ENCODE measurements around the gene JAKMIP3.

JAKMIP3 gene

GRCh38 chr10:132100556-132101349, 35.0 kb downstream of the JAKMIP3 start:
- DNase-seq = no peak

- no peak for DNase-seq
These were observed 35.8 kb downstream of the JAKMIP3 start for GRCh38 chr10:132101529-132101928.

GRCh38 chr10:132102071-132102716, 36.4 kb downstream of the JAKMIP3 start:
- DNase-seq = no peak

GRCh38 chr10:132102717-132103110, 37.0 kb downstream of the JAKMIP3 start:
- DNase-seq = no peak

GRCh38 chr10:132103116-132103910, 37.6 kb downstream of the JAKMIP3 start:
- no peak for DNase-seq

- no peak for DNase-seq
These were observed 38.3 kb downstream of the JAKMIP3 start for GRCh38 chr10:132104062-132104461.

GRCh38 chr10:132104471-132105301, 38.9 kb downstream of the JAKMIP3 start:
- DNase-seq = no peak

- DNase-seq = no peak
These were observed 39.7 kb downstream of the JAKMIP3 start for GRCh38 chr10:132105302-132105995.

- DNase-seq = no peak
These were observed 40.7 kb downstream of the JAKMIP3 start for GRCh38 chr10:132106431-132106830.

GRCh38 chr10:132107186-132107948, 41.6 kb downstream of the JAKMIP3 start:
- no peak for DNase-seq

GRCh38 chr10:132107949-132108877, 42.5 kb downstream of the JAKMIP3 start:
- no peak for DNase-seq

- DNase-seq = no peak
These were observed 43.8 kb downstream of the JAKMIP3 start for GRCh38 chr10:132109341-132110110.

- no peak for DNase-seq
These were observed 44.4 kb downstream of the JAKMIP3 start for GRCh38 chr10:132110111-132110521.

GRCh38 chr10:132110713-132111112, 45.0 kb downstream of the JAKMIP3 start:
- no peak for DNase-seq

- DNase-seq = no peak
These were observed 45.5 kb downstream of the JAKMIP3 start for GRCh38 chr10:132111121-132111731.

- no peak for DNase-seq
These were observed 46.2 kb downstream of the JAKMIP3 start for GRCh38 chr10:132111871-132112341.

- DNase-seq = no peak
These were observed 46.9 kb downstream of the JAKMIP3 start for GRCh38 chr10:132112611-132113010.

GRCh38 chr10:132113206-132113605, 47.5 kb downstream of the JAKMIP3 start:
- no peak for DNase-seq

Measured in NCI-H1694 treated with DMSO at 0.1 percent for 48 hours (cell line).